GM18909 (cell line): Measurements from ENCODE around the gene EGFL7.

Experiments used
- ATAC-seq: cut with Tn5 transposase; IDR thresholded peaks from one replicate; pipeline ENCODE4 v1.9.1; 2021; ENCODE audit warnings: mild to moderate bottlenecking; ENCODE audit not compliant: unreplicated experiment, poor library complexity

EGFL7 gene

DNA sequence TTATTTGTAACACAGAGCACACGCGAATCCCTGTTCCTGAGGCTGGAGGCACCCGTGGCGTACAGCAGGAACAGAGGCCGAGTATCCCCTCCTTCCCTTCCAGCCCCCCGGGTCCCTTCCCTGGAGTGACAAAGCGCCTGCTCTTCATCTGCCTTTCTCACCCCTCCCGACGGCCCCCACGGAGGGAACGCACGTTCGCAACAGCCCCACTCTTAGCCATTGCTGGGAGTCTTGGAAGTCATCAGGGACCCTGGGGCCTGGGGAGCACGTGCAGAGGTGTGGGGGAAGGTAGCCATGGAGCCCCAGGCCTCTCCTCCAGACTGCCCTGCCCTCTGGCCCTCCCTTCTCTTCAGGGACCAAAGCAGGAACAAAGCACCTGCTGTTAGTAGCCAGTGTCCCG lies 22.1 kb downstream of the EGFL7 start:
- ATAC-seq, result no peak

DNA sequence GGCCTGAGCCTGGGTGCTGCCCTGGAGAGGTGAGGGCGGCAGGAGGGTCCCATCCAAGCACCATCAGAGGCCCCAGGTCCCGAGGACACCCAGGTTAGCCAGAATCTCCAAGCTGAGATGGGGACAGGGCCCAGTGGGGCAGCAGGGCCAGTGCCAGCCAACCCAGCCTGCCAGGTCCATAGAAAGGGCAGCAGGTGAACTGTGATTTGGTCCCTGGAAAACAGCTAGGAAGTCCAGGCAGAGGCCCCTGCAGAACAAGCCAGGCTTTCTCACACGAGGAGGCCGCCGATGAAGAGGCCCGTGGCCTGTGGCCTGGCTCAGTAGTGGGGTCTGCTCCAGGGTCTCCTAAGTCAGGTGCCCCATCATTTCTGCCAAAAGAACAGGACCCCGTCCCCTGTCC lies 22.5 kb downstream of the EGFL7 start:
- ATAC-seq, result no peak

DNA sequence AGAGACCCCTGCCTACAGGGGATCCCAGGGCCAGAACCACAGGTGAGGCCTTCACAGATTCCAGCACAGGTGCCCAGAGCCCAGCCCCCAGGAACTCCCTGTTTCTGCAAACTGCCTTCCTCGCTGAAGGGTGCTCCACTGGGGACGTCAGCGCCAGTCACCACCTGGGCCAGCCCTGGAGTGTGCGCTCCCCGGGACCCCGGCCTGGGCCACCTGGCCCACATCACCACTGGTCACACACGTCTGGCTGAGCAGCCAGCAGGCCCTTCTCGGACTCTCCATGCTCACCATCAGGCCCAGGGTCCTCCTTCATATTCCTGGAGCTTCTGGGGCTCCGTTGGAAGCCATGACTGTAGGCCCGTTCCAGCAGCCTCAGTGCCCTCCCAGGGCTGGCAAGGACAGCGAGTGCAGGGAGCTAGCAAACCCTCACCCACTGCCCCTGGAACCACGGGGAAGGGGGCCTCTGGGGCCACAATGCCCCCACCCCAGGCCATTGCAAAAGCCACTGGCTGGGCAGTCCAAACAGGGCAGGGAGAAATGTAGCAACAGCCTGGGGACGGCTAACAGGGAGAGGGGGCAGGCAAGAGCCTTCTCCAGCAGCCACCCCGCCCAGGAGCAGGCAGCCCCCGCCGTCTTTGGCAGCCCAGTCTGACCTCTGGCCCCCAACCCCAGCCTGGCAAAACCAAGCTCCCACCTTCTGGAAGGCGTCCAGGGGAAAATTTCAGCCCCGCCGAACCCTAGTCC lies 23.2 kb downstream of the EGFL7 start:
- no peak for ATAC-seq

DNA sequence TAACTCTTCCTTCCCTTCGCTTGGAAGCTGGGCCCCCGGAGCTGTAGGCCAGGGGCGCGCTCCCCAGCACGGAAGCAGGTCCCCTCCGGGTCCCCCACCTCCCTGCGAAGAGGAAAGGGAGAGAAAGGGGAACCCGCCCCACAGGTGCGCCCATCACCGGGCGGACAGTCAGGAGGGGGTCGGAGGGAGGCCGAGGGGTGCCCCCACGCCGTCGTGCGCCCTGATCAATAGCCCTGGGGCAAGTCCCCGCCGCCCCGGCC lies 23.7 kb downstream of the EGFL7 start:
- ATAC-seq, result no peak

DNA sequence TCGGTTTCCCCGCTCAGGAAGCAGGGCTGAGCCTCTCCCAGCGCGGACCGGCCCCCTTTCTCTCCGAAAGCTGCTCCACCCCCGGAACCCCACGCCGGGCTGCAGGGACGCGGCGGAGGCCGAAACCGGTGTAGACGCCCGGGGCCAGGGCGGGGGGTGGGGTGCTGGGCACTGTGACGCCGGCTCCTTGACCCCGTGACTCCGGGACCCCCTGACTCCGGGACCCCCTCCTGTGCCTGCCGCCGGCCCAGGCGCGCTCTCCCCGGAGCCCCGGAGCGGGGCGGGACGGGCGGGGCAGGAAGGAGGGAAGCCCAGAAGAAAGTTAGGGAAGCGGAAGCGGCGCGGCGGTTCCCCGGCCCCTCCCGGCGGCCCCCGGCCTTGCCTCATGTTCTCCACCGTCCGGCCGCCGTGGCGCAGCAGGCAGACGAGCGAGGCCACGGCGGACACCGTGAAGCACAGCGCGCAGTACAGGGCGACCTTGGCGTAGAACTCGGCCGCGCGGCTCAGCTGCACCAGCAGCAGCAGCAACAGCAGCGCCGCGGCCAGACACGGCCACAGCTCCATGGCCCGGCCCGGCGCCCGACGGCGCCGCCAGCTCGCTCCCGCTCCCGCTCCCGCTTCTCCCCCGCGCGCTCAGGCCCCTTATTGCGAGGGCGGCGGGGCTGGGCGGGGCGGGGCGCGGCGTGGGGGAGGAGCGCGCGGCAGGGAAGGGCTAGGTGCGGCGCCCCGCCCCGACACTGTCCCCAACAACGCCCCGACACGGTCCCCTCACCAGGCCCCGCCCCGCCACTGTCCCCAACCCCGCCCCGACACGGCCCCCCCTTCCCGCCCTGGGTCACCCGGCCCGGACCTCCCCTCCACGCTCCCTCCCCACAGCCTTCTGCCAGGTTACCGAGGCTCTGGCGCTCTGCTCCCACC lies 24.3 kb downstream of the EGFL7 start, which contains the start of gene AGPAT2:
TSS of gene AGPAT2 (minus strand) at position 664 of the 918 bp plus-strand sequence. CDS start at position 564, 100 bp downstream.
- ATAC-seq, result peak; percentile 53

DNA sequence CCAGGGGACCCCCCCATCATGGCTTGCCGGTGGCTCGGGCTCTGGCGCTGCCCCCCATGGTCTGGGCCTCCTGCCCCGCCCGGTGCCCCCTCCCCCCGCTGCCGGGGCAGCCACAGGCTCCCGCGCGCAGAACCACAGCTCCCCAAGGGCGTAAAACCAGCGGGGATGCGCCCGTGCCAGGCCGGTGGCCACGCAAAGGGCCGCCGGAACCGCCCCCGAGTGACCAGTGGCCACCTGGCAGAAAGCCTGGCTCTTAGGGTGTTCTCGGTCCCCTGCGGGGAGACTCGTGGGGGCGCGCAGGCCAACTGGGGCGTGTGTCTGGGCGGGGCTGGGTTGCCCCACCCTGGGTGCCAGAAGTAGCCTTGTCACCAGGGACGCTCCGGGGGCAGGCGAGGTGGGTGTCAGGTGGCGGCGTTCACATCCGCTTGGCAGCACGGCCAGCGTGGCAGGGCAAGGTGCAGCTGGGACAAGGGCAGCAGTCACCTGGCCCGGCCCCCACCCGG lies 25.1 kb downstream of the EGFL7 start:
- ATAC-seq, result no peak

DNA sequence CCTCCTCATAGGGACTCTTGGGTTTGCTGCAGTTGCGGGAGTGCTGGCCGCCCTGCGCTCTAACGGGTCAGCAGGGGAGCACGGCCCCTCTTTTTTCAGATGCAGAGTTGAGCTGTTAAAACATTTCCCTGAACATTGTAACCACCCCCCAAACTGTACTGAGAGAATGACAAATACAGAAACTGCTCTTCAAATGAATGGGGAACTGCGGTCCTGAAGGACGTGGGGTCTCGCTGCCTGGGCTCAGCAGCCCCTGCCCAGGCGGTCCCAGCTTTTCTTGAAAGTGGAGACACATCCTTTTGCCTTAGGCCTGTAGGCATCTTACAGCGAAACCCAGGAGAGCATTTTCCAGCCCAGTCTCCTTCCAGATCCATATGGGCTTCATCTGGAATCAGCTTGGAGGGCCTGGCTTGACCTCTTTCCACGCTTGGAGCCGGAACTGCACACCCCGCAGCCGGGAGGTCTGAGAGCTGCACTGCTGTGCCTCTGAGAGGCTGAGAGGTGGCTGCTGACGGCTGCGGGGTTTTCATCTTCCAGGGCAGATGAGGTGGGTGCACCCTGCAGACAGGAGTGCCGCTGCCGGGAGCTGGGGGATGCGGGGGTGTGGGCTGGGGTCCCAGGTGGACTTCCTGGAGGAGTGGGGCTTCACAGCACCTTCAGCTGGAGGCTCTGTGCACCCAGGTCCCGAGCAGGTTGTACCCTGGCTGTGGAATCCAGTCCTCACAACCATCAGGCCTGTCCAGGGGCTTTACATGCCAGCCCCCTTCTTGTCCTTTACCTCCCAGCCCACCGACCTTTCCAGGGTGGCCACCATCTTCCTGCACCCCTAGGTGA lies 25.8 kb downstream of the EGFL7 start:
- ATAC-seq, result no peak

DNA sequence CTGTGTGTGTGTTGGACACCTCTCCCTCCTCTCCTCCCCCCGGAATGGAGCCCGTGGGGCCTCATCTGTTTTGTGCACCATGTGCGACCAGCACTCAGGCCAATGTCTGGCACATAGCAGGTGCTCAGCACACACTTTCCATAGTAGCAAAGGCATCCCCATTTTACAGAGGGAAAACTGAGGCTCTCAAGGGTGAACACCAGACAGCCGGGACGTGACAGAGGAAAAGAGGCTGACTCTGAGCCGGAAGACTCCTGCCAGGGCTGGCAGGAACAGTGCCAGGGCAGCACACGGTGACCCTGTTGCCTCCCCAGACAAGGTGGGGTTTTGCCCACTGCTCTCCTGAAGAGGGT lies 26.4 kb downstream of the EGFL7 start:
- no peak for ATAC-seq

DNA sequence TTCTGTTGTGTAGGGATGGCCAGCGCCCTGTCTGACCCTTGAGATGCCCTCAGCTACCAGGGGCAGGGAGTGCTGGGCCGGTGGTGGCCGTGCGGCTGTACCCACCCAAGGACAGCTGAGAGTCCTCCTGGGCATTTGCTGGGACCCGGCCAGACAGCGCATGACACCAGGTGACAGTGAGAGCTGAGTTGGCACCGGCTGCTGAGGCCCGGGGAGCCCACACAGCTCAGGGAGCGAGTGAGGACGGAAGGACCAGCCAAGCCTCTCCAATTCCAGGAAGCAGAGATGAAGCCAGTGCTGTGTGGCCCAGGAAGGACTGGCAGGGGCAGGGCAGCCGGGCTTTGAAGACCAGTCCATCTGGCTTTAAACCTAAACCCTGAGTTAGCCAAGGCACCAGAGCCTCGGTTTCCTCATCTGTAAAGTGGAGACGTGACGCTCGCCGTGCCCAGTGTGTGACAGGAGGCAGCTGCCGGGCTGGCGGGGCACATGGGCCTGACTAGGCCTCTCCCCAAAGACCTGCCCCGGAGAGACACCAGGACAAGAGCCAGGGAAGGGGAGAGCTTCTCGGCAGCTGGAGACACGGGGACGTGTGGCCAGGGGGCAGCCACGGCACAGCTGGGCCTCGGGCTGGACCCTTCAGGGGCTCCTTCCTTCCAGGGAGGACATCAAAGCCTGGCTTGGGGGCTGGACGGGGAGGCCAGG lies 27.5 kb downstream of the EGFL7 start:
- ATAC-seq, result no peak

DNA sequence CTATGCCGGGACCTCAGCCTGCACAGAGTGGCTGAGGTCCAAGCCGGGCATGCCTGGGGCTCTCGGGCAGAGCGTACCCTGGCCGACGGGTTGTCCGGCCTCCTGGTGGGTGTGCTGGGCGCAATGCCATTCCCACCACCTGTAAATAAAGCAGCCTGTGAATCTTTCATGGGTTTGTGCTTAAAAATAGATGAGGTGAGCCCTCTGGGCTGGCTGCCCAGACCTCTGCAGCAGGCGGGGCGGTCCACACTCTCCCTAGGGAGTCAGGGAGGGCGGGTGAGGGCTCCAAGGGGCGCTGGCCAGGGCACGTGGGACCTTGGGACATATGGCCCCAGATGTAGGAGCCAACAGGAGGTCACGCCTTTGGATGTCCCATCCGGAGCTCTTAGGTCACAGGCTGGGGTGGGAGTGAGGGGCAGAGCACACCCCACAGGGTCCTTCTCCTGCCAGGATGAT lies 28.1 kb downstream of the EGFL7 start:
- no peak for ATAC-seq

DNA sequence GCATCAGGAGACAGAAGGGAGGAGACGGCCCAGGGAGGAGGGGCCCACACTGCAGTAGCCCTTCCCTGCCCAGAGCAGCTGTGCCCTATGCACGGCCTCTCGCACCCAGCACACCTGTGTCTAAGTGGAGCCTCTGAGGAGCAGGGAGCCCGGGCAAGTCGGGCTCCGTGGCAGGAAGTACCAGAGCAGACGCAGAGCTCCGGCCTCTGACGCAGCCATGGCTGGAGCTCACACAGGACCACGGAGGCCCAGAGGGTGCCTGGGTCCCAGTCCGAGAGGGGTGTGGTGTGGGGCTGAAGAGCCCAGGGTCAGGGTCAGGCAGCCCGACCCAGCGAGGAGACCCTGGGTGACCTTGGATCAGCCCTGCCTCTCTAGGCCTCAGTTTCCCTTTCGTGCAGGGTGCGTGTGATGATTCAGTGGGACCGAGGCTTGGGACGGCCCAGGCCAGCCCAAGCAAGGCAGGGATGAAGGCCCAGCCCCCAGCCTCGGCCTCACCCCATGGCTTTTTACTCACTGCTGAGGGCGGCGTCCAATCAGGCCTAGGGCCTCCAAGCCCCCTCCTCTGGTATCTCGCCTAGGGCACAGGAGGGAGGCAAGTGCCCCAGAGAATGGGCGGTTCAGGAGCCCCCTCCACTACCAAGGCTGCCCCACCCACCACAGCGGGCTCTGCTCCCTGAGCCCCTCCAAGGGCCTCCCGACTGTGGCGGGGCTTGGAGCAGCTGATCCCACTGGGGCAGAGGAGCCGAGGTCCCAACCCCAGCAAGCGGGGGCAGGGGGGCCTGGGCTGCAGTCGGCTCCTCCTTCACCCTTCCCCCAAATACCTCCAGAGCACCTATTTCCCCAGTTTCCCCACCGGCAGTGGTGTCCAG lies 28.8 kb downstream of the EGFL7 start:
- ATAC-seq, result no peak

DNA sequence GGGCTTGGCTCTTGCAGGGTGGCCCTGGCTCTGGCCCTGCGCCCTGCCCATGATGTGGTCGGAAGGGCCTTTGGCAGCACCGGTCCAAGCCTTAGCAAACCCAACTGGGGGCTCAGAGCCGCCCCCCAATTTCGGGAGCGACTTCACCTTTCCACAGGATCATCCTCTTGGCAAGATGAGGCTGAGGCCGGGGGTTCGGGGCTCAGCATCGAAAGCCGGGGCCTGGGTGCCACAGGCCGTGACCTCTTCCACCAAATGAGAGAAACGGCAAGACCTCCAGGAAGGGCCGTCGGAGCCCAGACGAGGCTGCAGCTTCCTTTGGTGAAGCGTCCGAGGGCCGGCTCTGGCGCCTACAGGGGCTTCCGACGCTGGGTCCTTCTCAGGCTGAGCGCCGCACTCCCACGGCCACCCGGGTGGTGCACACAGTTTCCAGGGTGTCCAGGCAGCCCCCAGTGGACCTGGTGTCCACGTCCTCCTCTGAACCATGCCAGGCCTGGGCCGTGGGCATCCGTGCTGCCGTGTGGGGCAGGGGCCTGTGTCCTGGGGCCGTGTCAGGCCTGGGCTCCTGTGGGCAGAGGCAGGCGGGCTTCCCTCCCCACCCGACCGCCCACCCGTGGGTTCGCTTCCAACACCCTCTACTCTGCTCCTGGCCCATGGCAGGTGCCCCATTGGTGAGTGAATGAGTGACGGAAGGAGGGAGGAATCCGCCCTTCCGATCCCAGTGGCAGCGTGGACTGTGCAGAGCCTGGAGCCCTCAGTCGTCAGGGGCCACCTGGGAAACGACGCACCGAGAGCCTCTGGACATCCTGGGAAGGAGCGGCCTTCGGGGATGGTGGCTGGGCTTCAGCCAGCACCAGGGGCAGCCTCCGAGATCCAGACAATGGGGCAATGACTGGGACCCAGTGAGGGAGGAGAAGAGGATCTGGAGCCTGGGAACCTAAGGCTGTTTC lies 29.7 kb downstream of the EGFL7 start:
- ATAC-seq, result no peak

DNA sequence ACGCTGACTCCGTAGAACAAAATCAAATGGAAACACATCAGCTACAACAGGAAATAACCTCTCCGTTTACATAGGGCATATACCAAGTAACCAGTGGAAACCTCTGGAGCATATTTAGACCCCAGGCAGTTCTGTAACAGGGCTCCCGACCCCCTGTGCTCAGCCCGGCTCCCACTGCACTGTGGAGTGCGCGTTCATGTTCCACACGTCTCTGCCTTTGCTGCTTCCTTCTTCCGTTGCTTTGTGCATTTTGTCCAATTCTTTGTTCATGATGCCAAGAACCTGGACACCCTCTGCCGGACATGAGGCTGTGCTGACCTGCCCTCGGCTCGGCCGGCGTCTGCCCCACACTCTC lies 30.4 kb downstream of the EGFL7 start:
- no peak for ATAC-seq

DNA sequence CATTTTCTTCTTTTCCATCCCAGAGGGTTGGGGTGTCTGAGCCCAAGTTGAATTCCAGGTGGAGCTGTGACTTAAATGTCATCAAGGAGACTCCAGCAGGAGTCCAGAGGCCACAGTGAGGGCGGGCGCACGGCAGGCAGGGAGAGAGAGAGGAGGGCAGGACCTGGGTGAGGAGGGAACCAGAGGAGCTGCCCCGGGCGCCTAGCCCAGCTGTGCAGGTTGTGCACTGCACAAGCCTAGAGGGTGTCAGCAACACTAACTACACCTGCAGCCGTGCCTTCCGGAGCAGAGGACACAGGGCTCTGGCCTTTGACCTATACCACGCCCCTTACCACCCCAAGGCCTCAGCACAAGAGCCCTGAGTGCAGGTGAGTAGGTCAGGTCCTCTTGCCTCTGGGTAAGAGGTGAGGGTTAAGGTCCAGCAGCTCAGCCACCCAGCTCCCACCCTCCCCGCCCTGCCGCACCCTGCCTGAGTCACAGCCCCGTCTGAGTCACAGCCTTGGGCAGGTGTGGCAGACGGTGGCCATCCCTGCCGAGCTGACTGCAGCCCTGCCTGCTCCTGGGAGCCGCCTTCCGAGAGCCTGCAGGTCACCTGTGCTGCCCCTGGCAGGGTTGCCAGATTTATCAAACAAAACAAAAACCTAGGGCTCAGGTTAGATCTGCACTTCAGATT lies 30.9 kb downstream of the EGFL7 start:
- no peak for ATAC-seq

DNA sequence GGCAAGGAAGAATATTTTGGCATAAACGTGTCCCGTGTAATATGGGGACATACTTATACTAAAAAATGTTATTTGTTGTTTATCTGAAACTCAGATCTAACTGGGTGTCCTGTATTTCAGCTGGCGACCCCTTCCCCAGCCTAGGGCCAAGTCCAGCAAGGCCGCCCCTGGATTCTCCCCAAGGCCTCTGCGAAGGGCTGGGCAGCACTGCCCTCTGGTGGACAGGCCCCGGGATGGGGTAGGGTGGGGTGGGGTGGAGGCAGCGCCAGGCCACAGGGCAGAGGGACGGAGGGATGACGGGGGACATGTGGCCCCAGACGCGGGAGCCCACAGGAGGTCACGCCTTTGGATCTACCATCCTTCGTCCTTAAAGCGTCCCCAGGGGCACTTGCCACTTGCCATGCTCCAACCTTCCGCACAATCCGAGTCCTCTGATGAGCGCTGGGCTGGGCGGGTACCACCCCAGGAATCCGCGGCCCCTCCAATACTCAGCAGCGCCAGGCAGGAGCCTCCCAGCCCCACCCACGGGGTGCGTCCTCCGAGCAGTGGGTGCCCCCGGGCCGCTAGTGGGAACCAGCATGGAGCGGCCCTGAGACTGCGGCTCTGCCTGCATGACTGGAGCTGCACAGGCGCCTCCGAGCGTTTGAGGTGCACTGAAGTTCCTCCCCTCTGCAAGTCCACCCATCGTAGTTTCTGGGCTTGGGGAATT lies 31.6 kb downstream of the EGFL7 start:
- ATAC-seq, result no peak

DNA sequence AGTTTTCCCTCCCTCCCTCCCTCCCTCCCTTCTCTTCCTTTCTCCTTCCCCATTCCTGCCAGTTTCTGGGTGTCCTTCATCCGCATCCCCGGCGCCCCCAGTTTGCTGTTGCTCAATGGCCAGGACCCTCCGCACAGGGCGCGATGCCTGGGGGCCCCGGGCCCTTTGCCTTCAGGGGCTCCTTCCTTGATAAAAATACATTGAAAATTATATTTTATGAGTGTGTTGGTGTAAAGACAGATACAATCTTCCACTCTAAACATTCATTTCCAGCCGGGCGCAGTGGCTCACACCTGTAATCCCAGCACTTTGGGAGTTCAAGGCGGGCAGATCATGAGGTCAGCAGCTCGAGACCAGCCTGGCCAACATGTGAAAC lies 32.1 kb downstream of the EGFL7 start:
- ATAC-seq, result no peak

DNA sequence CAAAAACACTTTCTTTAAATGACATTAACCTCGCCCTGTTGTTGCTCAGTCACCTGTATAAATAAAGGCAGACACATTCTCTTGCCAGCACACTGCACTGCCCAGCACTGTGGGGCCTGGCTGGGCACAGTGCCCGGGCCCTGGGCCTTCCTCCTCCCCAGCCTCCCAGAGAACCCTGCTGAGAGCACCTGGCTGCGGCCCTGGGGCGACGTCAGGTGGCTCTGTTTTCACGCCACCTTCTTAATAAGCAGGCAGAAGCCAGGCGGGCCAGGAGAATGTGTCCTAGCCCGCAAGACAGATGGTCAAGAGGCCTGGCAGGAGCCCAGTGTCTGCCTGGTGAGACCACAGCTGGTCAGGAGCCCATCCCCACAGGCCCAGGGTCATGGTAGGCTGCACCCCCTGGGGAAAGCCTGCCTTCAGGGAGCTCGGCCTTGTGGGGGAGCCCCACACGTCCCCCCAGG lies 32.7 kb downstream of the EGFL7 start:
- no peak for ATAC-seq
